ENCODE results near the gene CCL26. TPM values are rescaled to one million over a fixed set of nuclear protein-coding genes. Genes with fewer than 3 reads are reported as not detected.

The CCL26 gene
- total RNA-seq, 2 experiments from 2014 or later, result not detected

DNA sequence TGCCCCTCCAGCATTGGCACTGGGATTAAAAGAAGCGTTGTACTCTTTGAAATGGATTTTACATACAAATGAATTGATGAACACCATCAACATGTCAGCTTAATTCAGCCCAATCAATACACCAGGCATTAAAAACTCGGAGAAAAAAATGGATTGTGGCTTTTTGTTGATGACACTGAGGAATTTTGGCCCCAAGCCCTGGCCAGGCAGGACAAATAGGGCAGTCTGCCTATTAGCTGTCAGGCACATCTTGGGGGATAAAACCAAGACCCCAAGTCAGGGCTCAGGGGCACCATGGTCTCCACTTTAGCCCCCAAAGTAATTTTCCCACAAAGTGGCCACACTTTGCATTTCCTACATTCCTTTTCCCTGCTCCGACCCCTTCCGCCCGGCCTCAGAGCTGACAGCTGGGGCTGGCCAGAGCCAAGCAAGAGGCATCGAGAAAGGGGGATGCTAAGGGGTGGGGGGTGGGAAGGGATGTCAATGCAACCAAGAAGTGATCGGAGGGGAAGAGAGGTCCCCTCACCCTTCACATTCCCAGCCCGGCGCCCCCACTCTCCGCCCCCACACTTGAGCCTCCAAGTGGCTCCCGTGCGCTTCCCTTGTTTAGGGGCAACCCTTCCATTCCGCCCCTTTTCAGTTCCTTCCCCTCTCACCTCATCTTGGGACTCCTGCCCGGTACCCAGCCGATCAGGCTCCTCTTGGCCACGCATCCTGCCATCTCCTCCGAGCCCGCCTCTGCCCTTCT, 34.0 kb downstream of the CCL26 start:
- CTCF ChIA-PET (ENCODE audit: unreplicated experiment), result interaction anchor here (0.6 kb wide), 1 partner anchor 17 kb away, joined by 6 read pairs; no protein-coding TSS in a partner anchor
- peaks cover 7% of the 10 kb centered on the region; the same call in 1 of the 2 replicates for H3K36me3 ChIP-seq (ENCODE audit: insufficient read depth, low read length)
- peak overlapping the region; percentile 92 for H3K4me2 ChIP-seq (ENCODE audit: low read length)
- no TSS peak for BruUV-seq (replicated peaks)
- no peaks in the 10 kb centered on the region for H4K20me1 ChIP-seq (ENCODE audit: insufficient read depth, low read length)
- no peaks in the 10 kb centered on the region for H3K9me3 ChIP-seq (ENCODE audit: low read length)
- intact Hi-C loops (cut with micrococcal nuclease; ENCODE audit: unreplicated experiment), result loop anchor here (2.0 to 10.0 kb wide), 4 partner anchors 13 to 213 kb away; no protein-coding TSS in a partner anchor
- peak overlapping the region; percentile 82 for H3K4me3 ChIP-seq (ENCODE audit: low read depth, low read length, poor library complexity, severe bottlenecking)
- H3K27ac ChIP-seq (ENCODE audit: low read depth, low read length, poor library complexity, severe bottlenecking), result peak overlapping the region; percentile 42
- POLR2A ChIA-PET, result interaction anchor here (1.7 kb wide), 1 partner anchor 26 kb away, joined by 5 read pairs; no protein-coding TSS in a partner anchor
- peaks cover 34% of the 10 kb centered on the region; the same call in 1 of the 2 replicates for H3K79me2 ChIP-seq (ENCODE audit: insufficient read depth, low read depth, low read length)
- no peaks in the 10 kb centered on the region for H3K9me2 ChIP-seq (ENCODE audit: insufficient read depth, low read length)
- H3K4me1 ChIP-seq (ENCODE audit: insufficient read depth, low read length, poor library complexity, severe bottlenecking), result peaks cover 69% of the 10 kb centered on the region
- peak overlapping the region; percentile 56; the same call in 1 of the 2 replicates for H2AFZ ChIP-seq (ENCODE audit: low read length)
- DNase-seq (ENCODE audit: low spot score), result peak; percentile 35
- TF ChIP-seq, protein P1, sequence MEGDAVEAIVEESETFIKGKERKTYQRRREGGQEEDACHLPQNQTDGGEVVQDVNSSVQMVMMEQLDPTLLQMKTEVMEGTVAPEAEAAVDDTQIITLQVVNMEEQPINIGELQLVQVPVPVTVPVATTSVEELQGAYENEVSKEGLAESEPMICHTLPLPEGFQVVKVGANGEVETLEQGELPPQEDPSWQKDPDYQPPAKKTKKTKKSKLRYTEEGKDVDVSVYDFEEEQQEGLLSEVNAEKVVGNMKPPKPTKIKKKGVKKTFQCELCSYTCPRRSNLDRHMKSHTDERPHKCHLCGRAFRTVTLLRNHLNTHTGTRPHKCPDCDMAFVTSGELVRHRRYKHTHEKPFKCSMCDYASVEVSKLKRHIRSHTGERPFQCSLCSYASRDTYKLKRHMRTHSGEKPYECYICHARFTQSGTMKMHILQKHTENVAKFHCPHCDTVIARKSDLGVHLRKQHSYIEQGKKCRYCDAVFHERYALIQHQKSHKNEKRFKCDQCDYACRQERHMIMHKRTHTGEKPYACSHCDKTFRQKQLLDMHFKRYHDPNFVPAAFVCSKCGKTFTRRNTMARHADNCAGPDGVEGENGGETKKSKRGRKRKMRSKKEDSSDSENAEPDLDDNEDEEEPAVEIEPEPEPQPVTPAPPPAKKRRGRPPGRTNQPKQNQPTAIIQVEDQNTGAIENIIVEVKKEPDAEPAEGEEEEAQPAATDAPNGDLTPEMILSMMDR (conservative IDR thresholded peaks at IDR 0.05; ENCODE audit: low read length), result no peak
- no peak for TF ChIP-seq EZH2phosphoT487 (IDR thresholded peaks at IDR 0.05; ENCODE audit: borderline replicate concordance, low read depth, low read length)

DNA sequence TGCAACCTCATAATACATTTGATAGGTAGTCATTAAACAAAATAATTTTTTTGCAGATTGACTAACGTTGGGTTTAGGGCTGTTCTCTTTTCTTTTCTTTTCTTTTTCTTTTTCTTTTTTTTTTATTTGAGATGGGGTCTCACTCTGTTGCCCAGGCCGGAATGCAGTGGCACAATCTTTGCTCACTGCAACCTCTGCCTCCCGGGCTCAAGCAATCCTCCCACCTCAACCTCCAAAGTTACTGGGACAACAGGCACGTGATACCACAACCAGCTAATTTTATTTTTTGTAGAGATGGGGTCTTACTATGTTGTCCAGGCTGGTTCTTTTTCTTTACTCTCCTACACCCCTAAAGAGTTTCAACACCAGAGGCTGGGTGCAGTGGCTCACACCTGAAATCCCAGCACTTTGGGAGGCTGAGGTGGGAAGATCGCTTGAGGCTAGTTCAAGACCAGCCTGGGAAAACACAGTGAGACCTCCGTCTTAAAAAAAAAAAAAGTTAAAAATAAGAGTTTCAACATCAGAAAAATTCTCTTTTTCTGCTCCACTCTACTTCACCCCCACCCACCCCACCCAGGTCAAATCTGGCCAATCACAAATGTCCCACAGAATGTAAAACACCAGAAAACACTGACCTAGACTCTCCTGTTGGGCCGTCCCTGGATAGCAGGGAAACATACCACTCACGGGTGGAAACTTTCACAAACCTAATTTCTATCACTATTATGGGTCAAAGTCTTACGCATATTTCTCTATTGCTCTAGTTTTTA, 36.2 kb downstream of the CCL26 start:
- Histone ChIP-seq H4K20me1 (ENCODE audit: insufficient read depth, low read length) (no peaks in the 10 kb centered on the region), H3K9me3 (ENCODE audit: low read length) (no peaks in the 10 kb centered on the region), H3K27ac (ENCODE audit: low read depth, low read length, poor library complexity, severe bottlenecking) (no peak overlapping the region), H3K4me1 (ENCODE audit: insufficient read depth, low read length, poor library complexity, severe bottlenecking) (peaks cover 74% of the 10 kb centered on the region), H3K4me2 (ENCODE audit: low read length) (no peak overlapping the region), H2AFZ (ENCODE audit: low read length) (no peak overlapping the region), H3K79me2 (ENCODE audit: insufficient read depth, low read depth, low read length) (peaks cover 34% of the 10 kb centered on the region; the same call in 1 of the 2 replicates), H3K4me3 (ENCODE audit: low read depth, low read length, poor library complexity, severe bottlenecking) (no peak overlapping the region), H3K9me2 (ENCODE audit: insufficient read depth, low read length) (no peaks in the 10 kb centered on the region), H3K36me3 (ENCODE audit: insufficient read depth, low read length) (peaks cover 11% of the 10 kb centered on the region; the same call in 1 of the 2 replicates)
- DNase-seq (ENCODE audit: low spot score), result no peak
- intact Hi-C loops (cut with micrococcal nuclease; ENCODE audit: unreplicated experiment), result loop anchor here (10.0 kb wide), 1 partner anchor 211 kb away; no protein-coding TSS in a partner anchor
- TF ChIP-seq, protein P1 (conservative IDR thresholded peaks at IDR 0.05; ENCODE audit: low read length), result no peak
- TF ChIP-seq EZH2phosphoT487 (IDR thresholded peaks at IDR 0.05; ENCODE audit: borderline replicate concordance, low read depth, low read length), result no peak
- ChIA-PET POLR2A (interaction anchor here (0.6 kb wide), 2 partner anchors 44 to 103 kb away, joined by 3 read pairs; no protein-coding TSS in a partner anchor), CTCF (ENCODE audit: unreplicated experiment) (no interaction called here)
- no TSS peak for BruUV-seq (replicated peaks)
